B cell (primary cell): ENCODE measurements around the gene FOXF1.

Source experiments
- CTCF ChIP-seq: fragments of 200-600 bp; IDR thresholded peaks from one replicate; pipeline ENCODE4 v1.8.0; 2022; ENCODE audit warnings: antibody characterized with exemption, mild to moderate bottlenecking
- EZH2 ChIP-seq: IDR thresholded peaks from 2 replicates; pipeline ENCODE4 v1.6.1; 2012; ENCODE audit warnings: borderline replicate concordance, low read depth, mild to moderate bottlenecking, moderate library complexity, low read length; ENCODE audit not compliant: insufficient read depth, poor library complexity, severe bottlenecking

- TF ChIP-seq CTCF (no peak), EZH2 (no peak)
Observed at GRCh38 chr16:86516623-86517003, 6.3 kb downstream of the FOXF1 start.
